Kidney (tissue), 22 donors: ENCODE data around the gene CUX1. TPM values are rescaled to one million over a fixed set of nuclear protein-coding genes. Genes with fewer than 3 reads are reported as not detected.

ENCODE experiments used
- DNase-seq, 5 donors: peaks; one replicate each; pipeline ENCODE4 v3.0.0-alpha.2; 2013 to 2020
- FAIRE-seq: peaks from 2 replicates; lab custom pipeline; 2012; peaks lifted over from hg19 to GRCh38; lab: Jason Lieb, UNC
- H3K27ac ChIP-seq, 2 donors: one replicate each; pipeline ENCODE4 v1.7.0; 2013; ENCODE audit warnings: low read depth in 2 of 2, low read length in 2 of 2, inconsistent platforms in 1 of 2
- H3K27me3 ChIP-seq: one replicate; pipeline ENCODE4 v1.7.1; 2013; ENCODE audit warnings: low read length, inconsistent platforms; ENCODE audit not compliant: control insufficient read depth, insufficient read depth
- H3K36me3 ChIP-seq, 3 donors: one replicate each; pipeline versions ENCODE4 v1.7.0 to v1.7.1; 2013; ENCODE audit warnings: low read length in 3 of 3, control low read depth in 1 of 3, inconsistent platforms in 1 of 3; ENCODE audit not compliant: insufficient read depth in 3 of 3, control insufficient read depth in 2 of 3
- H3K4me1 ChIP-seq, 3 donors: one replicate each; pipeline versions ENCODE4 v1.7.0 to v1.7.1; 2013; ENCODE audit warnings: low read length in 3 of 3, inconsistent platforms in 1 of 3, low read depth in 1 of 3; ENCODE audit not compliant: control insufficient read depth in 2 of 3, insufficient read depth in 2 of 3
- H3K4me3 ChIP-seq, 3 donors: one replicate each; pipeline versions ENCODE4 v1.7.0 to v1.8.1; 2013; ENCODE audit warnings: low read length in 3 of 3, control low read depth in 1 of 3, inconsistent platforms in 1 of 3
- H3K9ac ChIP-seq, 3 donors: one replicate each; pipeline versions ENCODE4 v1.7.0 to v1.7.1; 2013; ENCODE audit warnings: low read length in 3 of 3, control low read depth in 1 of 3, inconsistent platforms in 1 of 3
- H3K9me3 ChIP-seq, 3 donors: one replicate each; pipeline versions ENCODE4 v1.7.0 to v1.7.1; 2013; ENCODE audit warnings: low read length in 3 of 3, control low read depth in 1 of 3, inconsistent platforms in 1 of 3; ENCODE audit not compliant: control insufficient read depth in 2 of 3, insufficient read depth in 1 of 3
- CTCF ChIP-seq: IDR thresholded peaks from 3 replicates; pipeline ENCODE4 v1.5.1; 2012; ENCODE audit warnings: mild to moderate bottlenecking, moderate library complexity, borderline replicate concordance; ENCODE audit not compliant: insufficient read depth; ENCODE audit errors: extremely low read depth
- intact Hi-C: fragments of 100-400 bp; cut with DNase I; formaldehyde crosslinking; loops from one replicate; pipeline ENCODE4 v1.11.1; 2022
- long read RNA-seq, 10 donors: library from polyadenylated mRNA in 1 of 10; unstranded in 1 of 10; transcript quantifications; one replicate each; pipeline ENCODE4 v2.0.0 and lab custom pipeline, GENCODE V29; 2021 to 2026
- polyA plus RNA-seq: library from polyadenylated mRNA; stranded (reverse); fragments of 350-450 nt; fragmentation: Illumina TruSeq; extraction: RNeasy Lipid Tissue Mini Kit (QIAGEN cat#74804); gene quantifications from one replicate; pipeline ENCODE4 v1.2.3, GENCODE V29; 2014; ENCODE audit warnings: low read depth, low replicate concordance; ENCODE audit not compliant: insufficient read depth
- total RNA-seq: library from RNA; stranded (reverse); fragmentation: NEBNext Ultra II Directional; extraction: Animal tissue kit (Norgen Biotek cat#: 25700); gene quantifications from one replicate; pipeline ENCODE4 v1.2.1, GENCODE V29; 2021
- donor health status: control.
- donor health status: control.
- donor health status: control.
- donor health status: control.
- donor health status: control.
- donor health status: DM: yes; HTN: yes; CAD: no.
- donor health status: Normal renal cell carcinoma (clear cell type).

CUX1 gene
- total RNA-seq (126 TPM), polyA plus RNA-seq (71.4 TPM)
- long read RNA-seq, donor 1, partial matches to known transcripts: 10 of 15 reads
- long read RNA-seq, donor 1, other reads (novel, unspliced or antisense): 0 of 15 reads
- long read RNA-seq, donor 2, transcript CUX1-202 (23 exons, 2,931 nt): major isoform, 7 of 18 reads
- long read RNA-seq, donor 2, partial matches to known transcripts: 9 of 18 reads
- long read RNA-seq, donor 2, other reads (novel, unspliced or antisense): 0 of 18 reads
- long read RNA-seq, donor 3, partial matches to known transcripts: 10 of 15 reads
- long read RNA-seq, donor 3, other reads (novel, unspliced or antisense): 0 of 15 reads
- long read RNA-seq, donor 4, full-length matches to known transcripts: 8 of 8 reads
- long read RNA-seq, donor 4, partial matches to known transcripts: 0 of 8 reads
- long read RNA-seq, donor 4, other reads (novel, unspliced or antisense): 0 of 8 reads
- long read RNA-seq, donor 5: 0 reads
- long read RNA-seq, donor 6, partial matches to known transcripts: 0 of 1 reads
- long read RNA-seq, donor 6, other reads (novel, unspliced or antisense): 0 of 1 reads
- long read RNA-seq, donor 7, transcript CUX1-202 (23 exons, 2,931 nt): major isoform, 8 of 91 reads
- long read RNA-seq, donor 7, partial matches to known transcripts: 20 of 91 reads
- long read RNA-seq, donor 7, other reads (novel, unspliced or antisense): 59 of 91 reads
- long read RNA-seq, donor 8, partial matches to known transcripts: 0 of 2 reads
- long read RNA-seq, donor 8, other reads (novel, unspliced or antisense): 0 of 2 reads
- long read RNA-seq, donor 9, partial matches to known transcripts: 0 of 4 reads
- long read RNA-seq, donor 9, other reads (novel, unspliced or antisense): 0 of 4 reads
- long read RNA-seq, donor 10, partial matches to known transcripts: 26 of 31 reads
- long read RNA-seq, donor 10, other reads (novel, unspliced or antisense): 0 of 31 reads

GRCh38 chr7:101817471-101818286 lies at the start of gene CUX1:
TSS of gene CUX1 (plus strand) at chr7:101817626. CDS start at chr7:101817640, 14 bp downstream.
- Histone ChIP-seq H3K9ac (peak within 1 kb of the TSS in 2 of 3 donors; percentile 15 to 51), H3K27ac (peak within 1 kb of the TSS in 1 of 2 donors; percentile 32), H3K4me1 (peaks cover 0 to 15% (median 7%) of the 10 kb centered on the region in 3 donors), H3K4me3 (peak within 1 kb of the TSS; percentile 33 to 66 (median 53)), H3K27me3 (no peaks in the 10 kb centered on the region), H3K9me3 (no peaks in the 10 kb centered on the region), H3K36me3 (no peaks in the 10 kb centered on the region)
- no peak for TF ChIP-seq CTCF
- FAIRE-seq: no peak
- intact Hi-C loops: no loop called here
- peak in 3 of 5 donors; percentile 25 to 79 (median 31) for DNase-seq

- no peaks in the 10 kb centered on the region for H3K27me3 ChIP-seq
- H3K36me3 ChIP-seq: no peaks in the 10 kb centered on the region
- FAIRE-seq (no peak), DNase-seq (no peak)
- no peak overlapping the region for H3K27ac ChIP-seq
- H3K4me3 ChIP-seq: no peak overlapping the region
- no peaks in the 10 kb centered on the region for H3K9me3 ChIP-seq
- intact Hi-C loops: no loop called here
- H3K4me1 ChIP-seq: no peaks in the 10 kb centered on the region
- TF ChIP-seq CTCF: no peak
- H3K9ac ChIP-seq: no peak overlapping the region
These were observed 49.1 kb upstream of the CUX1 start for GRCh38 chr7:101768280-101768679.

GRCh38 chr7:101770466-101770865 lies 47.0 kb upstream of the CUX1 start:
- H3K27me3 ChIP-seq: no peaks in the 10 kb centered on the region
- no peaks in the 10 kb centered on the region for H3K9me3 ChIP-seq
- no peaks in the 10 kb centered on the region for H3K4me1 ChIP-seq
- no peak overlapping the region for H3K9ac ChIP-seq
- intact Hi-C loops: no loop called here
- no peak for DNase-seq
- H3K36me3 ChIP-seq: no peaks in the 10 kb centered on the region
- no peak overlapping the region for H3K27ac ChIP-seq
- TF ChIP-seq CTCF: no peak
- H3K4me3 ChIP-seq: no peak overlapping the region
- FAIRE-seq: no peak
